OCI-LY7 (cell line): ENCODE results near the gene MRRF. TPM values are rescaled to one million over a fixed set of nuclear protein-coding genes. Genes with fewer than 3 reads are reported as not detected.

Experiments
- BruUV-seq: library from RNA; stranded (reverse); fragments of 400-500 nt; replicated peaks from 2 replicates; lab custom pipeline; 2021; lab: Mats Ljungman, UMichigan
- CTCF ChIA-PET: fragments of 300-600 bp; sonication (Branson Sonifier 250); formaldehyde crosslinking; loops from one replicate; lab custom pipeline; 2022; ENCODE audit warnings: antibody characterized with exemption; ENCODE audit not compliant: unreplicated experiment; lab: Charles Lee
- POLR2A ChIA-PET: fragments of 300-600 bp; sonication (Branson Sonifier 250); formaldehyde crosslinking; loops from one replicate; lab custom pipeline; 2022; ENCODE audit warnings: antibody characterized with exemption; lab: Charles Lee
- DNase-seq: peaks from one replicate; pipeline ENCODE4 v3.0.0-alpha.2; 2015; ENCODE audit warnings: low spot score
- H2AFZ ChIP-seq: fragments of 200-600 bp; sonication (generic), shearing (Covaris generic); 2 replicates; pipeline ENCODE4 v1.6.1; 2014; ENCODE audit warnings: mild to moderate bottlenecking, antibody characterized with exemption, low read length, moderate library complexity
- H3K27ac ChIP-seq: fragments of 200-600 bp; sonication (generic); 2 replicates; pipeline ENCODE4 v1.5.1; 2014; ENCODE audit warnings: mixed run types, low read depth, mild to moderate bottlenecking, moderate library complexity, low read length, inconsistent platforms; ENCODE audit not compliant: poor library complexity, severe bottlenecking
- H3K36me3 ChIP-seq: fragments of 200-600 bp; sonication (generic); 2 replicates; pipeline ENCODE4 v1.6.1; 2014; ENCODE audit warnings: mild to moderate bottlenecking, antibody characterized with exemption, low read length, moderate library complexity, mixed read lengths; ENCODE audit not compliant: insufficient read depth
- H3K4me1 ChIP-seq: fragments of 200-600 bp; sonication (generic); 2 replicates; pipeline ENCODE4 v1.5.1; 2014; ENCODE audit warnings: mild to moderate bottlenecking, low read length; ENCODE audit not compliant: insufficient read depth, poor library complexity, severe bottlenecking
- H3K4me2 ChIP-seq: fragments of 200-600 bp; sonication (generic); 2 replicates; pipeline ENCODE4 v1.6.1; 2014; ENCODE audit warnings: mild to moderate bottlenecking, low read length
- H3K4me3 ChIP-seq: fragments of 200-600 bp; sonication (generic); 2 replicates; pipeline ENCODE4 v1.5.1; 2014; ENCODE audit warnings: mild to moderate bottlenecking, low read depth, low read length; ENCODE audit not compliant: poor library complexity, severe bottlenecking
- H3K79me2 ChIP-seq: fragments of 200-600 bp; sonication (generic); 2 replicates; pipeline ENCODE4 v1.6.1; 2016; ENCODE audit warnings: low read depth, mild to moderate bottlenecking, low read length, moderate library complexity, mixed read lengths; ENCODE audit not compliant: insufficient read depth
- H3K9me2 ChIP-seq: fragments of 200-600 bp; sonication (generic); 2 replicates; pipeline ENCODE4 v1.6.1; 2016; ENCODE audit warnings: mild to moderate bottlenecking, low read length, mixed read lengths; ENCODE audit not compliant: insufficient read depth
- H3K9me3 ChIP-seq: fragments of 200-600 bp; sonication (generic); 2 replicates; pipeline ENCODE4 v1.6.1; 2014; ENCODE audit warnings: mild to moderate bottlenecking, mixed run types, low read length, mixed read lengths
- H4K20me1 ChIP-seq: fragments of 200-600 bp; sonication (generic); 2 replicates; pipeline ENCODE4 v1.6.1; 2014; ENCODE audit warnings: mild to moderate bottlenecking, antibody characterized with exemption, low read length, moderate library complexity, mixed read lengths; ENCODE audit not compliant: insufficient read depth
- CTCF ChIP-seq: fragments of 200-600 bp; sonication (generic); conservative IDR thresholded peaks from 2 replicates; pipeline ENCODE4 v1.5.1; 2014; ENCODE audit warnings: mild to moderate bottlenecking, antibody characterized with exemption, low read length, moderate library complexity, mixed read lengths
- EZH2phosphoT487 ChIP-seq: fragments of 200-600 bp; sonication (generic); IDR thresholded peaks from 2 replicates; pipeline ENCODE4 v1.6.1; 2018; ENCODE audit warnings: low read depth, borderline replicate concordance, mild to moderate bottlenecking, mixed run types, antibody characterized with exemption, low read length, moderate library complexity, mixed read lengths
- intact Hi-C: fragments of 100-400 bp; cut with micrococcal nuclease; formaldehyde crosslinking; loops from one replicate; pipeline ENCODE4 v1.10.0; 2022; ENCODE audit not compliant: unreplicated experiment
- total RNA-seq, 2 experiments: library from RNA; depleted of rRNA in 1 of 2; stranded (reverse); fragments of >200 nt in 1 of 2; shearing (Covaris generic) in 1 of 2; gene quantifications; 2 replicates each; pipeline ENCODE4 v1.2.3, GENCODE V29; 2014 to 2022

The MRRF gene
- total RNA-seq, 2 experiments from 2014 or later: 46.1 to 53.2 TPM

- CTCF ChIA-PET: no interaction called here
- H3K36me3 ChIP-seq: no peaks in the 10 kb centered on the region
These were observed 31.8 kb upstream of the MRRF start for GRCh38 chr9:122232796-122233306.

GRCh38 chr9:122234022-122234748, 30.5 kb upstream of the MRRF start:
- DNase-seq: no peak
- H3K36me3 ChIP-seq: peaks cover 9% of the 10 kb centered on the region; the same call in 1 of the 2 replicates
- H3K9me2 ChIP-seq: no peaks in the 10 kb centered on the region
- no peaks in the 10 kb centered on the region for H3K79me2 ChIP-seq
- CTCF ChIA-PET: no interaction called here
- no peak overlapping the region for H3K27ac ChIP-seq
- H2AFZ ChIP-seq: no peak overlapping the region
- H3K9me3 ChIP-seq: no peaks in the 10 kb centered on the region
- no TSS peak for BruUV-seq
- H3K4me1 ChIP-seq: no peaks in the 10 kb centered on the region
- no peak overlapping the region for H3K4me2 ChIP-seq
- no peaks in the 10 kb centered on the region for H4K20me1 ChIP-seq
- POLR2A ChIA-PET: no interaction called here
- intact Hi-C loops: no loop called here
- TF ChIP-seq CTCF (no peak), EZH2phosphoT487 (no peak)
- no peak overlapping the region for H3K4me3 ChIP-seq

More at GRCh38 chr9:122232796-122233306, 31.8 kb upstream of the MRRF start:
- no peaks in the 10 kb centered on the region for H4K20me1 ChIP-seq
- intact Hi-C loops: no loop called here
- H3K27ac ChIP-seq: no peak overlapping the region
- H2AFZ ChIP-seq: no peak overlapping the region
- no peak overlapping the region for H3K4me3 ChIP-seq
- H3K4me1 ChIP-seq: no peaks in the 10 kb centered on the region
- no TSS peak for BruUV-seq
- no peak for TF ChIP-seq CTCF
- TF ChIP-seq EZH2phosphoT487: no peak
- POLR2A ChIA-PET: no interaction called here
- H3K79me2 ChIP-seq: no peaks in the 10 kb centered on the region
- DNase-seq: no peak
- no peak overlapping the region for H3K4me2 ChIP-seq
- H3K9me2 ChIP-seq: no peaks in the 10 kb centered on the region
- no peaks in the 10 kb centered on the region for H3K9me3 ChIP-seq

- H3K36me3 ChIP-seq: peaks cover 34% of the 10 kb centered on the region
- POLR2A ChIA-PET: no interaction called here
- no peaks in the 10 kb centered on the region for H3K9me3 ChIP-seq
- no TSS peak for BruUV-seq
- intact Hi-C loops: no loop called here
- no peak overlapping the region for H3K27ac ChIP-seq
- CTCF ChIA-PET: no interaction called here
- no peaks in the 10 kb centered on the region for H4K20me1 ChIP-seq
- H3K79me2 ChIP-seq: no peaks in the 10 kb centered on the region
- H2AFZ ChIP-seq: no peak overlapping the region
- H3K4me2 ChIP-seq: no peak overlapping the region
- no peaks in the 10 kb centered on the region for H3K4me1 ChIP-seq
- H3K9me2 ChIP-seq: no peaks in the 10 kb centered on the region
- TF ChIP-seq CTCF (no peak), EZH2phosphoT487 (no peak)
- H3K4me3 ChIP-seq: no peak overlapping the region
- DNase-seq: no peak
These were observed 28.0 kb upstream of the MRRF start for GRCh38 chr9:122236681-122237080.
